RWPE2 (cell line): ENCODE results near the gene MAST2.
"Not testable (repeated sequence)": the region's sequence is repeated elsewhere in the genome, so short reads cannot be mapped to it uniquely, and the experiment has no call there.

Experiments
- ATAC-seq: fragments of 200-7000 bp; cut with Tn5 transposase; 3 replicates; pipeline ENCODE4 v1.9.1; 2021; ENCODE audit warnings: low read depth
- DNase-seq: peaks from one replicate; pipeline ENCODE4 v3.0.0-alpha.2; 2020; ENCODE audit warnings: low spot score
- H3K27ac ChIP-seq: fragments of 450-650 bp; 2 replicates; pipeline ENCODE4 v1.5.1; 2017; ENCODE audit warnings: mild to moderate bottlenecking; ENCODE audit not compliant: poor library complexity, severe bottlenecking
- H3K27me3 ChIP-seq: fragments of 250-450 bp; sonication (Bioruptor Pico); 2 replicates; pipeline ENCODE4 v1.5.1; 2021; ENCODE audit warnings: mild to moderate bottlenecking, moderate library complexity; ENCODE audit not compliant: insufficient read depth, poor library complexity, severe bottlenecking
- H3K36me3 ChIP-seq: fragments of 250-450 bp; sonication (Bioruptor Pico); 2 replicates; pipeline ENCODE4 v1.5.1; 2020; ENCODE audit warnings: low read depth, mild to moderate bottlenecking, moderate library complexity
- H3K4me1 ChIP-seq: fragments of 250-450 bp; sonication (Bioruptor Pico); 2 replicates; pipeline ENCODE4 v1.5.1; 2021; ENCODE audit warnings: mild to moderate bottlenecking, moderate library complexity; ENCODE audit not compliant: insufficient read depth, poor library complexity, severe bottlenecking
- H3K4me3 ChIP-seq: fragments of 250-450 bp; sonication (Bioruptor Pico); 2 replicates; pipeline ENCODE4 v1.5.1; 2021; ENCODE audit warnings: mild to moderate bottlenecking, moderate library complexity; ENCODE audit not compliant: severe bottlenecking
- H3K9me3 ChIP-seq: fragments of 250-450 bp; sonication (Bioruptor Pico); 2 replicates; pipeline ENCODE4 v1.5.1; 2021; ENCODE audit warnings: mild to moderate bottlenecking, moderate library complexity; ENCODE audit not compliant: severe bottlenecking
- CTCF ChIP-seq: fragments of 450-650 bp; IDR thresholded peaks from one replicate; pipeline ENCODE4 v1.5.1; 2017; ENCODE audit warnings: mild to moderate bottlenecking, moderate library complexity; ENCODE audit not compliant: poor library complexity, severe bottlenecking

Gene MAST2

GRCh38 chr1:46041974-46042373 is 238.6 kb downstream of the MAST2 start:
- H3K9me3 ChIP-seq = no peaks in the 10 kb centered on the region
- peaks cover 13% of the 10 kb centered on the region for H3K36me3 ChIP-seq
- ATAC-seq (no peak), DNase-seq (no peak)
- no peak for TF ChIP-seq CTCF
- peaks cover 5% of the 10 kb centered on the region for H3K4me1 ChIP-seq
- no peak overlapping the region for H3K4me3 ChIP-seq
- no peak overlapping the region for H3K27ac ChIP-seq
- no peaks in the 10 kb centered on the region for H3K27me3 ChIP-seq

DNA sequence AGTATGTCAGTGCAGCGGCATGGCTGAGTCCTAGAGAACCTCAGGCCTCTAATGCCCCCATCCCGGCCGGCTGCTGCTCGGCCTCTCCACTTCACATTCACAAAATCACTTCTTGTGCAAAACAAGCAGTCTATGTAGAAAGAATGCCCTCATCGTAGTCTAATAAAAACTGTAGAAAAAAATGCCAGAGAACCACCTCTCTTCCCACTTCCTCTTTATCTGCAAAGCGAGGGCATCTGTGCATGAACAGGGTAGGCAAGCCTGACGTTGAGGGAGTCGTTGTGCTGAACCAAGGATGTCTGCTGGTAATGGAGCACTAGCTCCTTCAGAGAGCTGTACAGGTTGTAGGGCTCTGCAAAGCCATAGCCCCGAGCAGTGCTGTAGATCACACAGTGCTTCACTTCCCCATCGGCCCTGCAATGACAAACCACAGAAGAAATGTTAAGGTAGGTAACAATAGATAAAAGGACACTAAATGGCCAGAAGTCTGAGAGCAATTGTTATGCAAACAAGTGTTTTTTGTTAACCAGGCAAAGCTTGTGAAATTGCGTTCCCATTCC is 240.1 kb downstream of the MAST2 start:
- Histone ChIP-seq H3K27ac (no peak overlapping the region), H3K36me3 (peaks cover 13% of the 10 kb centered on the region), H3K27me3 (no peaks in the 10 kb centered on the region), H3K4me3 (no peak overlapping the region), H3K9me3 (no peaks in the 10 kb centered on the region), H3K4me1 (peaks cover 5% of the 10 kb centered on the region)
- no peak for ATAC-seq
- no peak for DNase-seq
- no peak for TF ChIP-seq CTCF

- no peaks in the 10 kb centered on the region for H3K9me3 ChIP-seq
- no peak overlapping the region for H3K4me3 ChIP-seq
- H3K27ac ChIP-seq = no peak overlapping the region
- H3K36me3 ChIP-seq = peaks cover 13% of the 10 kb centered on the region
- H3K4me1 ChIP-seq = peaks cover 5% of the 10 kb centered on the region
- no peak for TF ChIP-seq CTCF
- DNase-seq (no peak), ATAC-seq (no peak)
- H3K27me3 ChIP-seq = no peaks in the 10 kb centered on the region
Measured at GRCh38 chr1:46044116-46044515, 240.7 kb downstream of the MAST2 start.

DNA sequence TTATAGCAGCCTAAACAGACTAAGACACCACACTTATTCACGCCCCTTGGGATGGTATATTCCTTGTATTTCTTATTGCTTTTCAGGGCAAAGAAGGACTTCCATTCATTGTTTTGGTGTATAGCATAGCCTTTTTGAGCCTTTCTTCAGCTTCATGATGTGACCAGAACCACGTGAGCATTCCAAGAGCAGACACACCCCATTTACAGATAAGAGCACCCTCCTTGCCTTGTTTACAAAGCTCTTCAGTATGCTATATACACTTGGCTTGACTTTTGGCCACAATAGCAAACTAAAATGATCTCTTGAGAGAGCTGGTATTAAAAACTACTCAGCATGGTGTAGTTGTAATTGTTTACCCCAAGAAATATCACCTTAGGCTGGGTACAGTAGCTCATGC is 250.3 kb downstream of the MAST2 start:
- TF ChIP-seq CTCF = no peak

DNA sequence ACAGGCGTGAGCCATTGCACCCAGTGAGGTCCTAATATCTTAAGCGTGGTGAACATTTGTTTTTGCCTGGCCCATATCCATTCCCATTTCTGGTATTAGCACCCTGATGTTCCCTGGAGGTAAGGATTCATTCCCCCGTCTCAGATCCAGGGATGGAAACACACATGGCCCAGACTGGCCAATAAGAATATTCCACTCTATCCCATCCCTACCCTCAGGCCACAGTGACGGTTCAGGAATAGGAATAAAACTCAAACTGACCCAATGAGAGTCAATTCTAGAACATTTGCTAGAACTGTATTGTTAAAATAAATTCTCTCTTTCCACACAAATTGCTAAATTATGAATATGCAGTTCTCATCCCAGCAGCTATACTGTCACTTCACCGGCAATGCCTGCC is 252.9 kb downstream of the MAST2 start:
- Histone ChIP-seq H3K4me3 (no peak overlapping the region), H3K36me3 (peaks cover 14% of the 10 kb centered on the region; the same call in 1 of the 2 replicates), H3K9me3 (no peaks in the 10 kb centered on the region), H3K27ac (no peak overlapping the region), H3K27me3 (no peaks in the 10 kb centered on the region), H3K4me1 (no peaks in the 10 kb centered on the region)
- ATAC-seq (no peak), DNase-seq (no peak)
- TF ChIP-seq CTCF = no peak

More for the DNA sequence above, 250.3 kb downstream of the MAST2 start:
- Histone ChIP-seq H3K36me3 (peaks cover 11% of the 10 kb centered on the region; the same call in 1 of the 2 replicates), H3K9me3 (no peaks in the 10 kb centered on the region), H3K4me1 (no peaks in the 10 kb centered on the region), H3K4me3 (no peak overlapping the region), H3K27me3 (no peaks in the 10 kb centered on the region), H3K27ac (no peak overlapping the region)
- DNase-seq (no peak), ATAC-seq (no peak)

DNA sequence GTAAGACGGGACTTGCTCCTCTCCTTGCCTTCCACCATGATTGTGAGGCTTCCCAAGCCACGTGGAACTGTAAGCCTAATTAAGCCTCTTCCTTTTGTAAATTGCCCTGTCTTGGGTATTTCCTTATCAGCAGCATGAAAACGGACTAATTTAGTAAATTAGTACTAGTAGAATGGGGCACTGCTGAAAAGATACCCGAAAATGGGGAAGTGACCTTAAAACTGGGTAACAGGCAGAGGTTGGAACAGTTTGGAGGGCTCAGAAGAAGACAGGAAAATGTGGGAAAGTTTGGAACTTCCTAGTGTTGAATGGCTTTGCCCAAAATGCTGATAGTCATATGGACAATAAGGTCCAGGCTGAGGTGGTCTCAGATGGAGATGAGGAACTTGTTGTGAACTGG is 253.8 kb downstream of the MAST2 start:
- not testable (repeated sequence) for ATAC-seq

More for the DNA sequence above, 253.8 kb downstream of the MAST2 start:
- H3K4me1 ChIP-seq, H3K9me3 ChIP-seq, DNase-seq, H3K27me3 ChIP-seq, H3K4me3 ChIP-seq, H3K27ac ChIP-seq: not testable (repeated sequence)
- peaks cover 20% of the 10 kb centered on the region for H3K36me3 ChIP-seq
